ENCODE measurements around the gene SNX14.
"Not testable (repeated sequence)": the region's sequence is repeated elsewhere in the genome, so short reads cannot be mapped to it uniquely, and the experiment has no call there.

SNX14 gene

GRCh38 chr6:85637579-85637978, 43.9 kb upstream of the SNX14 start:
- no peak for DNase-seq (ENCODE audit: low spot score)
- no peak for TF ChIP-seq CTCF (IDR thresholded peaks at IDR 0.05; ENCODE audit: extremely low read depth, insufficient read depth, missing control alignments)
- in situ Hi-C loops (cut with MboI; ENCODE audit: low pct_unique_long_range_greater_than_20kb, low sequenced_read_pairs, unreplicated experiment), result no loop called here

DNA sequence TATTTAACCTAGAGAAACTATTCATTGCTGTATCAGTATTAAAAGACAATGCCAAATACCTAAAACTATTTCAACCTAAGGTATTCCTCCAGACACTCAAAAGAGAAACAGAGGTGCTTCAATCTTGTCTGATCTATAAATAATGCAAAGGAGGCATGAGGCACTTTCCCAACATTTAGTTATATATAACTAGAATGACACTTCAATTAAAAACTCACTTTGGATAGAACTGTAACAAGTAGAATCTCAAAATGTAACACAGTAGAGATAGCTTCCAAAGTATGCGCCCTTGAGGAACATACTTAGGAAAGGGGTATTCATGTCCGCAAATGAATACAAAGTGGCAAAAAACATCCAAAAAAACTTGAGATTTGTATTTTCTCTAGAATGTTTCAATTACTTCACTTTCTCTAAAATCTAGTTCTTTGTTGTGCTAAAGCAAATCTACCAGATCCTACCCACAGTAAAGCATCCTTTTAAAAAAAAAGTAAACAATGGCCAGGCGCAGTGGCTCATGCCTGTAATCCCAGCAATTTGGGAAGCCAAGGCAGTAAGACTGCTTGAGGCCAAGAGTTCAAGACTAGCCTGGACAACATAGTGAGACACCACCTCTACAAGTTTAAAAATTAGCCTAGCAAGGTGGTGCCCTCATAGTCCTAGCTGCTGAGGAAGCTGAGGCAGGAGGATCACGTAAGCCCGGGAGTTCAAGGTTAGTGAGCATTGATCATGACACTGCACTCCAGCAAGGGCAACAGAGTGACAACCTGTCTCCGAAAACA, 38.7 kb upstream of the SNX14 start:
- TF ChIP-seq CTCF (IDR thresholded peaks at IDR 0.05; ENCODE audit: extremely low read depth, insufficient read depth, missing control alignments), result no peak
- in situ Hi-C loops (cut with MboI; ENCODE audit: low pct_unique_long_range_greater_than_20kb, low sequenced_read_pairs, unreplicated experiment), result no loop called here
- DNase-seq (ENCODE audit: low spot score), result no peak

DNA sequence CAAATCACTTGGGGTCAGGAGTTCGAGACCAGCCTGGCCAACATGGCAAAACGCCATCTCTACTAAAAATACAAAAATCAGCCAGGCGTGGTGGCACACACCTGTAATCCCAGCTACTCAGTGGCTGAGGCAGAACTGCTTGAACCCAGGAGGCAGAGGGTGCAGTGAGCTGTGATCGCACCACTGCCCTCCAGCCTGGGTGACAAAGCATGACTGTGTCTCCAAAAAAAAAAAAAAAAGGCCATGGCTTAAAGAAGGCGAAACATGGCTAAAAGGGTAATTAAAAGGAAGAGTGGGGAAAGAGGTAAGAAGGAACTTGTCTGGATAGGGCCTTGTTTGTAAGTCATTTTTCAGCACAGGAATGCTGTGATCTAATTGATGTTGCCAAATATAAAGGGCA, 37.5 kb upstream of the SNX14 start:
- in situ Hi-C loops (cut with MboI; ENCODE audit: low pct_unique_long_range_greater_than_20kb, low sequenced_read_pairs, unreplicated experiment); DNase-seq (ENCODE audit: low spot score): not testable (repeated sequence)

- TF ChIP-seq CTCF (IDR thresholded peaks at IDR 0.05; ENCODE audit: extremely low read depth, insufficient read depth, missing control alignments), result no peak
- in situ Hi-C loops (cut with MboI; ENCODE audit: low pct_unique_long_range_greater_than_20kb, low sequenced_read_pairs, unreplicated experiment), result no loop called here
- no peak for DNase-seq (ENCODE audit: low spot score)
Measured at GRCh38 chr6:85628353-85628752, 34.7 kb upstream of the SNX14 start.

DNA sequence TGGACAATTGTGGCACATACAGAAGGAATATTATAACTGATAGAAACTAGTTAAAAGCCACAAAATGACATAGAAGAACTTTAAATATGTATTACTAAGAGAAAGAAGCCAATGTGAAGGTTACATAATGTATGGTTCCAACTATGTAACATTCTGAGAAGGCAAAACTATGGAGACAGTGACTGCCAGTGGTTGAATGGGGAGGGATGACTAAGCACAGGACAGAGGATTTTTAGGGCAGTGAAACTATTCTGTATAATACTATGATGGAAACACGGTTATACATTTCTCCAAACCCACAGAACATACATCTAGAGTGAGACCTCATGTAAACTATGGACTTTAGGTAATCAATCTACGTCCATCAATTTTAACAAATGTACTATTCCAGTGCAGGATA, 26.6 kb upstream of the SNX14 start:
- DNase-seq (ENCODE audit: low spot score), result no peak
- in situ Hi-C loops (cut with MboI; ENCODE audit: low pct_unique_long_range_greater_than_20kb, low sequenced_read_pairs, unreplicated experiment), result no loop called here
- no peak for TF ChIP-seq CTCF (IDR thresholded peaks at IDR 0.05; ENCODE audit: extremely low read depth, insufficient read depth, missing control alignments)

DNA sequence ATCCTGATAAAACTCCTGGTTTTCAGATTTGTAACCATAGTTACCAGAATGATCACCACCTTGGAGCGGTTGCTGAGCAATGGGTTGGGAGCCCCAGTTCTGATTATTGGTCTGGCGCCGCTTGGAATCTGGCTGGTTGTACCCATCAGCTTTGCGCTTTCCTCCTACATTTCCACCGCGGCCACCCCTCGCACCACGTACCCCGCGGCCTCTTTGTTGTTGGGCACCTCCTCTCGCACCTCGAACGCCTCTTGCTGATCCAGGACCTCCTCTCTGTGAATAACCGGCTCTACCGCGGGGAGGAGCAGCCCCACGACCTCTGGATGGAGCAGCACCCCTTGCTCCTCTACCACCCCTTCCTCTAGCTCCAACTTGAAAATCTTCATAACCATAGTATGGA, 21.1 kb upstream of the SNX14 start:
- DNase-seq (ENCODE audit: low spot score), result no peak
- TF ChIP-seq CTCF (IDR thresholded peaks at IDR 0.05; ENCODE audit: extremely low read depth, insufficient read depth, missing control alignments), result no peak
- in situ Hi-C loops (cut with MboI; ENCODE audit: low pct_unique_long_range_greater_than_20kb, low sequenced_read_pairs, unreplicated experiment), result no loop called here

DNA sequence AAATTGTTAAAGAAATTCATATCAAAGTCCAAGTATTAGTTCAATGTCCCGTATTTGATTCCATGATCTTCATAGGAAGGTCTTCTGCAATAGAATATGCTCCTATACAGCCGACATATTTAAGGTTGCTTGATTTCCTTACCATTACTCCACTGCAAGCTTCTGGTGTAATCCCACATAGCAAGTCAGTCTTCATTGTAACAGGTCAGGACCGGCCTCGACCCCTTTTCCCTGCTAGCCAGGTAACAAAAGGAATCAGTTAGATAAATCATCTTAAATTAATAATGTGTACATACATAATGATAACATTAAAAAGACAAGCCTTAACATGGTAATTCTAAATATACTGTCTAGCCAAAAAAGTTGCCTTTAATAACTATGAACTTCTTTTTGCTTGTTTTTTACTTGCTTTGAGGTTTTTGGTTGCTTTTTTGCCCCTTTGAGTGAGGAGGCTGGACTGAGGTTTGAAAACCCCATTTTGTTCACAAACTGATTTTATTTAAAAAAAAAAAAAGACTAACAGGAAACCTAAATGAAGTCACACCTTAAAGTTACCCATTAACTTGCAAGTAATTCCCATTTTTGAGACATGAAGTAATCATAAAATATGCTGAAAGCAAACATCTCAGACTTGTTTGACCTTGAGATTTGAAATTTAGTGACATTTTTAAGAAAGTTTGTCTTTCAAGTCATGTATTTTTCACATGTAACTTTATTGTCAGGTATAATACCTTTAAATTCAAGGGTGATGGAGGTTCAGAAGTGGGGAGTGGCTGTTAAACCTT, 19.2 kb upstream of the SNX14 start:
- in situ Hi-C loops (cut with MboI; ENCODE audit: low pct_unique_long_range_greater_than_20kb, low sequenced_read_pairs, unreplicated experiment), result no loop called here
- DNase-seq (ENCODE audit: low spot score), result no peak
- no peak for TF ChIP-seq CTCF (IDR thresholded peaks at IDR 0.05; ENCODE audit: extremely low read depth, insufficient read depth, missing control alignments)

All from GM13977 (cell line).